HL-60 (cell line): ENCODE measurements around the gene COL11A1.

Source experiments
- CTCF ChIP-seq: IDR thresholded peaks from one replicate; pipeline ENCODE4 v1.5.1; 2011; ENCODE audit warnings: low read length, control low read depth, inconsistent platforms; ENCODE audit not compliant: insufficient read depth
- POLR2AphosphoS5 ChIP-seq: IDR thresholded peaks from 2 replicates; pipeline ENCODE4 v1.6.1; 2012; ENCODE audit warnings: low read depth
- REST ChIP-seq: IDR thresholded peaks from 2 replicates; pipeline ENCODE4 v1.6.1; 2012; ENCODE audit warnings: low read depth; ENCODE audit not compliant: insufficient replicate concordance

GRCh38 chr1:102853136-102853535 lies 255.2 kb downstream of the COL11A1 start:
- TF ChIP-seq CTCF (no peak), REST (no peak), POLR2AphosphoS5 (no peak)
